ENCODE measurements around the gene CGB8. TPM values are rescaled to one million over a fixed set of nuclear protein-coding genes. Genes with fewer than 3 reads are reported as not detected.
"Not testable (repeated sequence)": the region's sequence is repeated elsewhere in the genome, so short reads cannot be mapped to it uniquely, and the experiment has no call there.

CGB8 gene
- total RNA-seq: not detected

- H3K27ac Mint-ChIP-seq; H3K36me3 Mint-ChIP-seq; DNase-seq; H3K4me3 Mint-ChIP-seq; H3K9me3 Mint-ChIP-seq; H3K4me1 Mint-ChIP-seq; POLR2A ChIA-PET; H3K27me3 Mint-ChIP-seq; ATAC-seq (ENCODE audit: low read depth): not testable (repeated sequence)
Measured at GRCh38 chr19:49049011-49049410, at the start of gene CGB8. Gene CGB8 (minus strand): TSS chr19:49049111. CDS start chr19:49048739, 372 bp downstream.

GRCh38 chr19:49097453-49098288, 48.8 kb upstream of the CGB8 start:
- POLR2A ChIA-PET: interaction anchor here (0.6 to 1.4 kb wide), 5 partner anchors 9 to 101 kb away, joined by 3 to 7 read pairs (median 4); partner anchors contain the start of gene LIN7B
- no peaks in the 10 kb centered on the region for H3K9me3 Mint-ChIP-seq

GRCh38 chr19:49094505-49095482, 45.9 kb upstream of the CGB8 start:
- POLR2A ChIA-PET: interaction anchor here (1.0 to 1.3 kb wide), 2 partner anchors 9 to 97 kb away, joined by 3 to 4 read pairs; no protein-coding TSS in a partner anchor
- H3K4me1 Mint-ChIP-seq: peaks cover 21% of the 10 kb centered on the region

More at GRCh38 chr19:49097453-49098288, 48.8 kb upstream of the CGB8 start:
- Mint-ChIP-seq H3K27ac (peak overlapping the region; percentile 71), H3K36me3 (peaks cover 18% of the 10 kb centered on the region), H3K4me1 (peaks cover 13% of the 10 kb centered on the region), H3K27me3 (no peaks in the 10 kb centered on the region), H3K4me3 (no peak overlapping the region)
- DNase-seq (peak; percentile 79), ATAC-seq (ENCODE audit: low read depth) (peak; percentile 85)

GRCh38 chr19:49092686-49093085, 43.8 kb upstream of the CGB8 start:
- POLR2A ChIA-PET: no interaction called here
- DNase-seq: no peak
- Mint-ChIP-seq H3K36me3 (peaks cover 17% of the 10 kb centered on the region), H3K27ac (no peak overlapping the region), H3K4me3 (no peak overlapping the region), H3K9me3 (no peaks in the 10 kb centered on the region), H3K27me3 (no peaks in the 10 kb centered on the region), H3K4me1 (peaks cover 25% of the 10 kb centered on the region)
- ATAC-seq (ENCODE audit: low read depth): no peak

More at GRCh38 chr19:49094505-49095482, 45.9 kb upstream of the CGB8 start:
- Mint-ChIP-seq H3K4me3 (no peak overlapping the region), H3K9me3 (no peaks in the 10 kb centered on the region), H3K36me3 (peaks cover 21% of the 10 kb centered on the region), H3K27me3 (no peaks in the 10 kb centered on the region), H3K27ac (no peak overlapping the region)
- no peak for DNase-seq
- no peak for ATAC-seq (ENCODE audit: low read depth)

GRCh38 chr19:49091391-49092038, 42.6 kb upstream of the CGB8 start:
- ATAC-seq (ENCODE audit: low read depth): no peak
- no peak for DNase-seq
- Mint-ChIP-seq H3K4me3 (no peak overlapping the region), H3K27me3 (no peaks in the 10 kb centered on the region), H3K4me1 (peaks cover 25% of the 10 kb centered on the region), H3K9me3 (no peaks in the 10 kb centered on the region), H3K36me3 (peaks cover 23% of the 10 kb centered on the region), H3K27ac (no peak overlapping the region)
- POLR2A ChIA-PET: no interaction called here

- Mint-ChIP-seq H3K4me3 (peak overlapping the region; percentile 96), H3K9me3 (no peaks in the 10 kb centered on the region), H3K27me3 (peaks cover 2% of the 10 kb centered on the region), H3K36me3 (peaks cover 12% of the 10 kb centered on the region), H3K27ac (peak overlapping the region; percentile 87), H3K4me1 (peaks cover 26% of the 10 kb centered on the region)
- POLR2A ChIA-PET: interaction anchor here (0.9 to 1.3 kb wide), 3 partner anchors 9 to 11 kb away, joined by 3 to 4 read pairs (median 4); no protein-coding TSS in a partner anchor
- DNase-seq: no peak
- ATAC-seq (ENCODE audit: low read depth): no peak
Measured at GRCh38 chr19:49086296-49086695, 37.4 kb upstream of the CGB8 start.

GRCh38 chr19:49085868-49086232, 36.9 kb upstream of the CGB8 start:
- POLR2A ChIA-PET: interaction anchor here (0.9 to 1.3 kb wide), 2 partner anchors 9 to 12 kb away, joined by 3 to 4 read pairs; no protein-coding TSS in a partner anchor
- no peak for ATAC-seq (ENCODE audit: low read depth)
- H3K36me3 Mint-ChIP-seq: peaks cover 11% of the 10 kb centered on the region
- peak overlapping the region; percentile 96 for H3K4me3 Mint-ChIP-seq
- no peaks in the 10 kb centered on the region for H3K9me3 Mint-ChIP-seq
- peaks cover 2% of the 10 kb centered on the region for H3K27me3 Mint-ChIP-seq
- no peak for DNase-seq
- H3K4me1 Mint-ChIP-seq: peaks cover 26% of the 10 kb centered on the region
- peak overlapping the region; percentile 87 for H3K27ac Mint-ChIP-seq

GRCh38 chr19:49085020-49085867, 36.3 kb upstream of the CGB8 start, which contains the start of gene SNRNP70:
Gene SNRNP70 (plus strand): TSS chr19:49085451. CDS start chr19:49086415, 964 bp downstream.
- POLR2A ChIA-PET: interaction anchor here (0.9 to 1.3 kb wide), 2 partner anchors 10 to 12 kb away, joined by 3 to 4 read pairs; no protein-coding TSS in a partner anchor
- peak within 1 kb of the TSS; percentile 96 for H3K4me3 Mint-ChIP-seq
- H3K27ac Mint-ChIP-seq: peak within 1 kb of the TSS; percentile 87

GRCh38 chr19:49084206-49085019, 35.5 kb upstream of the CGB8 start:
- DNase-seq: no peak
- POLR2A ChIA-PET: no interaction called here
- peaks cover 2% of the 10 kb centered on the region for H3K27me3 Mint-ChIP-seq

More at GRCh38 chr19:49085020-49085867, 36.3 kb upstream of the CGB8 start, which contains the start of gene SNRNP70:
- Mint-ChIP-seq H3K36me3 (peaks cover 11% of the 10 kb centered on the region), H3K9me3 (no peaks in the 10 kb centered on the region), H3K4me1 (peaks cover 25% of the 10 kb centered on the region), H3K27me3 (peaks cover 2% of the 10 kb centered on the region)
- ATAC-seq (ENCODE audit: low read depth): peak; percentile 96
- peak; percentile 98 for DNase-seq

GRCh38 chr19:49081273-49081672, 32.4 kb upstream of the CGB8 start:
- ATAC-seq (ENCODE audit: low read depth) (no peak), DNase-seq (no peak)
- Mint-ChIP-seq H3K9me3 (no peaks in the 10 kb centered on the region), H3K27ac (no peak overlapping the region), H3K4me3 (no peak overlapping the region), H3K36me3 (peaks cover under 1% of the 10 kb centered on the region), H3K4me1 (peaks cover 4% of the 10 kb centered on the region), H3K27me3 (peaks cover 2% of the 10 kb centered on the region)
- POLR2A ChIA-PET: no interaction called here

More at GRCh38 chr19:49084206-49085019, 35.5 kb upstream of the CGB8 start:
- peak overlapping the region; percentile 96 for H3K4me3 Mint-ChIP-seq
- peaks cover 11% of the 10 kb centered on the region for H3K36me3 Mint-ChIP-seq
- H3K9me3 Mint-ChIP-seq: no peaks in the 10 kb centered on the region
- ATAC-seq (ENCODE audit: low read depth): no peak
- peak overlapping the region; percentile 87 for H3K27ac Mint-ChIP-seq
- H3K4me1 Mint-ChIP-seq: peaks cover 23% of the 10 kb centered on the region

- Mint-ChIP-seq H3K27me3 (peaks cover 4% of the 10 kb centered on the region), H3K4me3 (no peak overlapping the region), H3K4me1 (peaks cover 4% of the 10 kb centered on the region), H3K36me3 (no peaks in the 10 kb centered on the region), H3K27ac (no peak overlapping the region), H3K9me3 (no peaks in the 10 kb centered on the region)
- DNase-seq: no peak
- POLR2A ChIA-PET: no interaction called here
- no peak for ATAC-seq (ENCODE audit: low read depth)
Measured at GRCh38 chr19:49080392-49080791, 31.5 kb upstream of the CGB8 start.
